Omental fat pad (tissue), 4 donors: ENCODE measurements around the gene TFE3. TPM values are rescaled to one million over a fixed set of nuclear protein-coding genes. Genes with fewer than 3 reads are reported as not detected.

Source experiments
- ATAC-seq: fragments of 150-250 bp; one replicate; pipeline ENCODE4 v1.9.1; 2016; ENCODE audit warnings: mild to moderate bottlenecking, moderate library complexity; ENCODE audit not compliant: low FRiP score
- DNase-seq: peaks from one replicate; pipeline ENCODE4 v3.0.0-alpha.2; 2019; ENCODE audit warnings: low spot score
- total RNA-seq, 4 donors: library from RNA; depleted of rRNA; stranded (reverse); fragments of >200 nt; gene quantifications; one replicate each; pipeline ENCODE4 v1.1.0, GENCODE V29; 2016
- TF ChIP-seq, protein P1 (sequence below), 3 donors: fragments of 450-650 bp; IDR thresholded peaks; one replicate each; pipeline ENCODE4 v1.5.1; 2016 to 2017; ENCODE audit warnings: antibody characterized with exemption in 3 of 3, mild to moderate bottlenecking in 3 of 3, moderate library complexity in 2 of 3

The TFE3 gene
- total RNA-seq, 4 donors from 2014 or later = 89.8 to 124 (median 116) TPM

GRCh38 chrX:49030283-49030682 lies 12.9 kb downstream of the TFE3 start:
- TF ChIP-seq, protein P1, sequence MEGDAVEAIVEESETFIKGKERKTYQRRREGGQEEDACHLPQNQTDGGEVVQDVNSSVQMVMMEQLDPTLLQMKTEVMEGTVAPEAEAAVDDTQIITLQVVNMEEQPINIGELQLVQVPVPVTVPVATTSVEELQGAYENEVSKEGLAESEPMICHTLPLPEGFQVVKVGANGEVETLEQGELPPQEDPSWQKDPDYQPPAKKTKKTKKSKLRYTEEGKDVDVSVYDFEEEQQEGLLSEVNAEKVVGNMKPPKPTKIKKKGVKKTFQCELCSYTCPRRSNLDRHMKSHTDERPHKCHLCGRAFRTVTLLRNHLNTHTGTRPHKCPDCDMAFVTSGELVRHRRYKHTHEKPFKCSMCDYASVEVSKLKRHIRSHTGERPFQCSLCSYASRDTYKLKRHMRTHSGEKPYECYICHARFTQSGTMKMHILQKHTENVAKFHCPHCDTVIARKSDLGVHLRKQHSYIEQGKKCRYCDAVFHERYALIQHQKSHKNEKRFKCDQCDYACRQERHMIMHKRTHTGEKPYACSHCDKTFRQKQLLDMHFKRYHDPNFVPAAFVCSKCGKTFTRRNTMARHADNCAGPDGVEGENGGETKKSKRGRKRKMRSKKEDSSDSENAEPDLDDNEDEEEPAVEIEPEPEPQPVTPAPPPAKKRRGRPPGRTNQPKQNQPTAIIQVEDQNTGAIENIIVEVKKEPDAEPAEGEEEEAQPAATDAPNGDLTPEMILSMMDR (IDR thresholded peaks at IDR 0.05) = no peak
- ATAC-seq = no peak
- DNase-seq = no peak

DNA sequence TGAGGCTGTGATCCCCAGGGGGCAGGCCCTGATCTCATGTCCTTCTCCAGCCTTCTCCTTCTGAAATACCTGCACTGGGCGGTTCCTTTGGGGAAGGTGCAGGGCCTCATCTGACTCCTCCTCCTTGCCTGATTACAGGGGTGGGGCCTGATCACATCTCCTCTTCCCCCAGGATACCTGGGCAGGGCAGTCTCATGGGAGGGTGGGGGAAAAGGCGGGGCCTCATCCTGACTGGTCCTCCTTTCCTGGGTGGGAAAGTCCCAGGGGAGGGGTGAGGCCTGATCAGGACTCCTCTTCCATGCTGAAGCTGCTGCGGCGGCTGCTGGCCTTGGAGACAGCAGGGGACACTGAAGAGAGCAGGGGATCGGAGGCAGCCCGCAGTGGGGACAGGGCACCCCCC lies 13.3 kb downstream of the TFE3 start:
- ATAC-seq (no peak), DNase-seq (no peak)
- TF ChIP-seq, protein P1 (IDR thresholded peaks at IDR 0.05) = no peak

- TF ChIP-seq, protein P1 (IDR thresholded peaks at IDR 0.05) = no peak
- DNase-seq = no peak
- no peak for ATAC-seq
Measured at GRCh38 chrX:49019599-49020249, 23.4 kb downstream of the TFE3 start.

DNA sequence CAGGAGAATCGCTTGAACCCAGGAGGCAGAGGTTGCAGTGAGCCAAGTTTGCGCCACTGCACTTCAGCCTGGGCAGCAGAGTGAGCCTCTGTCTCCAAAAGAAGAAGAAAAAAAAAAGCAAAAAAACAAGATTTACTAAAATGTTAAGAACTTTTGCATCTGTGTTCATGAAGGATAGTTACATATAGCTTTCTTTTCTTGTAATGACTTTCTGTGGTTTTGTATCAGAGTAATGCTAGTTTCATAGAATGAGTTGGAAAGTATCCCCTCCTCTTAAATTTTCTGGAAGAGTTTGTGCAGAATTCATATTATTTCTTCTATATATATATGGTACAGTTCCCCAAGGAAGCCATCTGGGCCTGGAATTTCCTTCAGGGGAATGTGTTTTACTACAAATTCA lies 24.1 kb downstream of the TFE3 start:
- ATAC-seq (no peak), DNase-seq (no peak)
- TF ChIP-seq, protein P1 (IDR thresholded peaks at IDR 0.05) = no peak

- no peak for ATAC-seq
- no peak for DNase-seq
- TF ChIP-seq, protein P1 (IDR thresholded peaks at IDR 0.05) = no peak
Measured at GRCh38 chrX:49003696-49004095, 39.5 kb downstream of the TFE3 start.

DNA sequence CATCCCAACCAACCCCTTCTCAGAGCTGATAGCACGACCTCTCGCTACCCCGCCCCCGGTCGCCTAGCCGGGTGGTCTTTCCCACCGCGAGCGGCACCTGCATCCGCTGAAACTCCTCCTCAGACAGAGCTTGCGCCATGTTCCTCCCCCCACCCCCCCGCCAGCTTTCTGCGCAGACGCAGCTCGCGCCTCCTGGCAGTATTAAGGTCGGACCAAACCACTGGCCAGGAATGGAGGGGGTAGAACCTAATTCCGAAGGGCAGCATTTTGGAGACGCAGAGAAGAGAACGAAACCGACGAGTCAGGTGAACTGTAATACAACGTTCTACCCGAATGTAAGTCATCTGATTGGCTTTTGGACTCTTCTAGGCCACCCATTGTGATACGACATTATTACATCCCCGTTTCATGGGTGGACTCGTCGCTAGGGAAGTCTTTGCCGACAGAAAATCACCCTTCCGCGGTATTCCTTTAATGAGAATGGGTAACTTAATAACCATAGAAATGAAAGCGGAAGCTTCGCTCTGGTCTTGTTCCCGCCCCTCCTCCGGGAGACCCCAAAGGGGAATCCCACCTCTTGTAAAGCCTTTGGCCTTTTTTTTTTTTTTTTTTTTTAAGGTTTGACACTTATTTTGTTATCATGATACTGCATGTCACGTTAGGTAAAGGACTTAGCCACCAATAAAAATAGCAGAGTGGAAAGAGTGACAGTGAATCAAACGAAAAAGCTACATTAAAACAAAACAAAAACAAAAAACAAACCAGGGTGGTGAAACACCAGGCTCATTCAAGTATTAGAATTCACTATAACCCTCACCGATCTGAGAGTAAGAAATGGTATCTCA lies 40.8 kb downstream of the TFE3 start, which contains the start of gene GRIPAP1:
GRIPAP1 (minus strand) TSS at position 174 of the 845 bp plus-strand sequence; CDS start at position 139, 35 bp downstream.
- DNase-seq = no peak
- TF ChIP-seq, protein P1 (IDR thresholded peaks at IDR 0.05) = no peak
- peak; percentile 86 for ATAC-seq
